Duodenal mucosa (tissue), 2 donors: ENCODE data around the gene XRN2.

Experiments used
- H3K27ac ChIP-seq: one replicate; pipeline ENCODE4 v1.7.0; 2013; ENCODE audit warnings: low read depth, low read length
- H3K27me3 ChIP-seq, 2 donors: one replicate each; pipeline ENCODE4 v1.7.0; 2013; ENCODE audit warnings: low read length in 2 of 2, control low read depth in 1 of 2; ENCODE audit not compliant: insufficient read depth in 2 of 2, control insufficient read depth in 1 of 2
- H3K36me3 ChIP-seq, 2 donors: one replicate each; pipeline ENCODE4 v1.7.0; 2013; ENCODE audit warnings: low read length in 2 of 2, control low read depth in 1 of 2; ENCODE audit not compliant: insufficient read depth in 2 of 2, control insufficient read depth in 1 of 2
- H3K4me1 ChIP-seq, 2 donors: one replicate each; pipeline ENCODE4 v1.7.0; 2013; ENCODE audit warnings: low read length in 2 of 2, control low read depth in 1 of 2; ENCODE audit not compliant: insufficient read depth in 2 of 2, control insufficient read depth in 1 of 2
- H3K4me3 ChIP-seq, 2 donors: one replicate each; pipeline ENCODE4 v1.7.0; 2013; ENCODE audit warnings: low read length in 2 of 2, low read depth in 1 of 2
- H3K9ac ChIP-seq, 2 donors: one replicate each; pipeline ENCODE4 v1.7.0; 2013; ENCODE audit warnings: low read length in 2 of 2, low read depth in 1 of 2
- H3K9me3 ChIP-seq, 2 donors: one replicate each; pipeline ENCODE4 v1.7.0; 2013; ENCODE audit warnings: low read length in 2 of 2, control low read depth in 1 of 2; ENCODE audit not compliant: control insufficient read depth in 1 of 2

The XRN2 gene

GRCh38 chr20:21323640-21324039, 20.5 kb downstream of the XRN2 start:
- peaks cover 12 to 47% of the 10 kb centered on the region in 2 donors for H3K4me1 ChIP-seq
- H3K9ac ChIP-seq: no peak overlapping the region
- no peaks in the 10 kb centered on the region for H3K27me3 ChIP-seq
- H3K9me3 ChIP-seq: peaks cover 5 to 11% of the 10 kb centered on the region in 2 donors
- H3K4me3 ChIP-seq: no peak overlapping the region
- H3K36me3 ChIP-seq: peaks cover 0 to 5% of the 10 kb centered on the region in 2 donors
- no peak overlapping the region for H3K27ac ChIP-seq

DNA sequence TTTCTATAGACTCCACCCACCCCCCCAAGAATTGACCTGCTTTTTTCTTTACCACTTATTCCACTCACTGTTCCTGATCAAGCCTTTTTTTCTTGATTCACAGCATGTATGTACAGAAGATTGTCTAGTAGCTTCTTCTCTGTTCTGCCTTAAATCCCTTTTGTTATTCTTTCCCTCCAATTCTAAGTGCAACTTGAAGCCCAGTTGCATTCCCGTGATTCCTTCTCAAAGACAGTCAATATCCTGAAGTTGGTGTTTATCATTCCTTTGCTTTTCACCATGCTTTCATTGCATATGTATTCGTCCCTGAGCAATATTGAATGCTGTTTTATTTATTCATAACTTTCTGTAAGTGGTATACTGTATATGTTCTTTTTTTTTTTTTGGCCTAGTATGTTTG, 21.0 kb downstream of the XRN2 start:
- Histone ChIP-seq H3K27me3 (no peaks in the 10 kb centered on the region), H3K4me1 (peaks cover 12 to 47% of the 10 kb centered on the region in 2 donors), H3K9ac (no peak overlapping the region), H3K4me3 (no peak overlapping the region), H3K36me3 (peaks cover 0 to 9% of the 10 kb centered on the region in 2 donors), H3K27ac (no peak overlapping the region), H3K9me3 (peaks cover 5 to 11% of the 10 kb centered on the region in 2 donors)

- Histone ChIP-seq H3K27ac (no peak overlapping the region), H3K27me3 (no peaks in the 10 kb centered on the region)
These were observed 22.2 kb downstream of the XRN2 start for GRCh38 chr20:21325296-21325695.

DNA sequence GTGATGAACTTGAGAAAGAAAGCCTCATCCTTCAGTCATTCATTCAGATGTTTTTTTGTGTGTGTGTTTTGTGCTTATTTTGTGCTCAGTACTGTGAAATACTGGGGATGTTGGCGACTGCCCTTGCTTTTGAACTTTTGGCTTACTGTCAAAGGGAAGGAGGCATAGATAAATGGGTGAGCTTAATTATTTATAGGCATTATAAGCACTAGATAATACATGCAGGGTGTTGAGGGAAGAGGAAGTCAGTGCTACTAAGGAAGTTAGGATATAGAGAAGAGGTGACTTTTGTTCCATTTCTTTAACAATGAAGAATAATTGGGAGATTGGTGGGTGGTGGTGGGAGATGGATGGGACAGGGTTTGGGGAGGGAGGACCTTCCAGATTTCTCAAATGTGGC, 23.6 kb downstream of the XRN2 start:
- H3K27me3 ChIP-seq: no peaks in the 10 kb centered on the region
- H3K4me1 ChIP-seq: peaks cover 12 to 47% of the 10 kb centered on the region in 2 donors
- no peak overlapping the region for H3K9ac ChIP-seq
- H3K36me3 ChIP-seq: peaks cover 4 to 16% of the 10 kb centered on the region in 2 donors
- no peak overlapping the region for H3K27ac ChIP-seq
- peaks cover 5 to 7% of the 10 kb centered on the region in 2 donors for H3K9me3 ChIP-seq
- H3K4me3 ChIP-seq: peak overlapping the region in 1 of 2 donors; percentile 17

More at GRCh38 chr20:21325296-21325695, 22.2 kb downstream of the XRN2 start:
- Histone ChIP-seq H3K9me3 (peaks cover 5 to 7% of the 10 kb centered on the region in 2 donors), H3K36me3 (peaks cover under 1 to 10% of the 10 kb centered on the region in 2 donors), H3K9ac (no peak overlapping the region), H3K4me1 (peaks cover 12 to 47% of the 10 kb centered on the region in 2 donors), H3K4me3 (peak overlapping the region in 1 of 2 donors; percentile 19)

GRCh38 chr20:21336455-21337151, 33.5 kb downstream of the XRN2 start:
- no peak overlapping the region for H3K27ac ChIP-seq
- peaks cover 50 to 80% of the 10 kb centered on the region in 2 donors for H3K36me3 ChIP-seq
- no peak overlapping the region for H3K9ac ChIP-seq
- no peak overlapping the region for H3K4me3 ChIP-seq
- no peaks in the 10 kb centered on the region for H3K4me1 ChIP-seq
- no peaks in the 10 kb centered on the region for H3K9me3 ChIP-seq
- no peaks in the 10 kb centered on the region for H3K27me3 ChIP-seq

DNA sequence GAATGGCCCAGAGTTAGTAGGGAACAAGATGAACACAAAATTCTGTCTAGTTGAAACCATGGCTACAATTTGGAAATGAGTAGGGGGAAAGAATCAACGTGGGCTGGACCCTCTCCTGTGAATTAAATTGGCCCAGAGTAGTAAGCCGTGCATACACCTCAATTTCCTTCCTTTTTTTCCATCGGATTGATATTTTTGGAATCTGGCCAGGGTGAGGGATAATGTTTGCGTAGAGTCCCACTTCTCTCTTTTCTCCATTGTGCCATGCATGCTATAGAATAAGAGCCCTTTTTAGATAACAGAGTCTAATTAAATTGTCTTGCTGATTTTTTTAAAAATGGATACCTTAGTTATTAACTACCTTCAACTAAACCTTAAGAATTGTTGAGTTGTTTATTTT, 35.2 kb downstream of the XRN2 start:
- Histone ChIP-seq H3K4me3 (no peak overlapping the region), H3K36me3 (peaks cover 48 to 73% of the 10 kb centered on the region in 2 donors), H3K9me3 (no peaks in the 10 kb centered on the region), H3K4me1 (no peaks in the 10 kb centered on the region), H3K27me3 (no peaks in the 10 kb centered on the region), H3K27ac (no peak overlapping the region), H3K9ac (no peak overlapping the region)

GRCh38 chr20:21339499-21339898, 36.4 kb downstream of the XRN2 start:
- H3K4me1 ChIP-seq: no peaks in the 10 kb centered on the region
- H3K27ac ChIP-seq: no peak overlapping the region
- H3K4me3 ChIP-seq: no peak overlapping the region
- peaks cover 49 to 68% of the 10 kb centered on the region in 2 donors for H3K36me3 ChIP-seq
- no peaks in the 10 kb centered on the region for H3K27me3 ChIP-seq
- H3K9ac ChIP-seq: no peak overlapping the region
- no peaks in the 10 kb centered on the region for H3K9me3 ChIP-seq

DNA sequence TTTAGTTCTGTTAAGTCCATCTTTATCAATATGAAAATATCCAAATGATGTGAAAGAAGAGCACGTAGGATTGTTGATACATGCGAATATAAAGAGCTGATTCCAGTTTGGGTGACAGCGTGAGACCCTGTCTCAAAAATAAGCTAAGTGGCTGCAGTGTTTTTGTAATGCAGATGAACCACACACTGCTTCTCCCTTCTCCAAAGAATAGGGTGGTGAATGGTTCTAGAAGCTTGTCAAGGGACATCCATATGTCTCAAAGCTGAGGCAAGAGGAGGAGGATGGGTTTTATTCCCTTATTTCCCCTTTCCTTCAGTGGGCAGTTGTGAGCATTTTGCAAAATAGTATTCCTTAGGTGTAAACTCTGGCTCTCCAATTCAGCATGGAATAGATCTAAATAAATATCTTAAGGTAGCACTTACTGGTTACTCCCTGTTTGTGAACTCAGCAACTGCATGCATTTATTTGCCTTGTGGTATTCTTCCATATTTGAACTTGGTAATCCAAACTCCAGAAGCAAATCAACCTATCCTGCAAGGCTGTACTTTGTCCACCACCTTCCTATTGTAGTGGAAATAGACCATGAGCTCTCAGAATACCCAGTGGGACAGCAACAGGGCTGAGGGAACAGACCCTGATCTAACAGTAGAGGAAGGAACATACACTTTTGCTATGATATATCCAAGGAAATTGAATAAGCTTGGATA, 38.0 kb downstream of the XRN2 start:
- Histone ChIP-seq H3K9me3 (no peaks in the 10 kb centered on the region), H3K27me3 (no peaks in the 10 kb centered on the region), H3K4me1 (no peaks in the 10 kb centered on the region), H3K36me3 (peaks cover 45 to 59% of the 10 kb centered on the region in 2 donors), H3K4me3 (no peak overlapping the region), H3K27ac (no peak overlapping the region), H3K9ac (no peak overlapping the region)

DNA sequence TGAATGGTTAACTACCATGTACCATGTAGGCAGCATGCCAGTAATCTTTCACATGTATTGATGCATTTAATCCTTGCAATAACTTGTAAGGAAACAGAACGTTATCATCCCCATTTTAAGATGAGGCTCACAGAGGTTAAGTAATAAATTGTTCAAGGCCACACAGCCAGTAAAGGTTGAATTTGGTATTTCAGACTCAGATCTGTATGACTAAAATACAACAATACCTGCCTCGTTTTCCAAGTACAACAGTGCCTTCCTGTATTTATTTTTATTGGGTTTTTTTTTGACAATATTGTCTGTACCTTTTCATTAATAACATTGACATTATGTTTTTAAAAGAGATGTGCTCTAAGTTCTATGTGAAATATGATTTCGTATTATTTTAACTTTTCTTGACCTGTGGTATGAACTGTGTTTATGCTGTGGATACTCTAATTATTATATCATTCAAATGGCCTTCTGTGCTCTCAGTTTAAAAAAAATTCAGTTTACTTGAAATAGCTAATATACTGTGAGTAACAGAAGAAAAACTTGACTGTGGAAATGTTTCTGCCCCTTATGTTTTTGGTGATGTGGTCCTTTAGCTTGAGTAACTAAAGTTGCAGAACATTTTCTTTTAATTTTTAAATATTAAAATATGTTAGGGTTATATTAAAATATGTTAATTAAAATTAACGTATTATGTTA, 39.7 kb downstream of the XRN2 start:
- no peak overlapping the region for H3K4me3 ChIP-seq
- H3K27ac ChIP-seq: no peak overlapping the region
- no peaks in the 10 kb centered on the region for H3K27me3 ChIP-seq
- no peaks in the 10 kb centered on the region for H3K4me1 ChIP-seq
- H3K9ac ChIP-seq: no peak overlapping the region
- peaks cover 32 to 56% of the 10 kb centered on the region in 2 donors for H3K36me3 ChIP-seq
- no peaks in the 10 kb centered on the region for H3K9me3 ChIP-seq
